ENCODE measurements around the gene PROSER3.
"Not testable (repeated sequence)": the region's sequence is repeated elsewhere in the genome, so short reads cannot be mapped to it uniquely, and the experiment has no call there.

Gene PROSER3

DNA sequence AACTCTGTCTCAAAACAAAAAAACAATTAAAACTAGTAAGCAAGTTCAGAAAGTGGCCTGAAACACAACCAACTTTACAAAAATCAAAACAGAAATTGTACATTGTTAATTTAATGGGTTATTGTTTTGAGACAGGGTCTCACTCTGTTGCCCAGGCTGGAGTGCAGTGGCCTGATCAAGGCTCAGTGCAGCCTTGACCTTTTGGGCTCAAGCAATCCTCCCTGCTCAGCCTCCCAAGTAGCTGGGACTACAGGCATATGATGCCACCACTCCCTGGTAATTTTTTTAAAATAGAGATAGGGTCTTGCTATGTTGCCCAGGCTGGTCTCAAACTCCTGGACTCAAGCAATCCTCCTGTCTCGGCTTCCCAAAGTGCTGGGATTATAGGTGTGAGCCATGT is 37.6 kb downstream of the PROSER3 start:
- not testable (repeated sequence) for DNase-seq

DNA sequence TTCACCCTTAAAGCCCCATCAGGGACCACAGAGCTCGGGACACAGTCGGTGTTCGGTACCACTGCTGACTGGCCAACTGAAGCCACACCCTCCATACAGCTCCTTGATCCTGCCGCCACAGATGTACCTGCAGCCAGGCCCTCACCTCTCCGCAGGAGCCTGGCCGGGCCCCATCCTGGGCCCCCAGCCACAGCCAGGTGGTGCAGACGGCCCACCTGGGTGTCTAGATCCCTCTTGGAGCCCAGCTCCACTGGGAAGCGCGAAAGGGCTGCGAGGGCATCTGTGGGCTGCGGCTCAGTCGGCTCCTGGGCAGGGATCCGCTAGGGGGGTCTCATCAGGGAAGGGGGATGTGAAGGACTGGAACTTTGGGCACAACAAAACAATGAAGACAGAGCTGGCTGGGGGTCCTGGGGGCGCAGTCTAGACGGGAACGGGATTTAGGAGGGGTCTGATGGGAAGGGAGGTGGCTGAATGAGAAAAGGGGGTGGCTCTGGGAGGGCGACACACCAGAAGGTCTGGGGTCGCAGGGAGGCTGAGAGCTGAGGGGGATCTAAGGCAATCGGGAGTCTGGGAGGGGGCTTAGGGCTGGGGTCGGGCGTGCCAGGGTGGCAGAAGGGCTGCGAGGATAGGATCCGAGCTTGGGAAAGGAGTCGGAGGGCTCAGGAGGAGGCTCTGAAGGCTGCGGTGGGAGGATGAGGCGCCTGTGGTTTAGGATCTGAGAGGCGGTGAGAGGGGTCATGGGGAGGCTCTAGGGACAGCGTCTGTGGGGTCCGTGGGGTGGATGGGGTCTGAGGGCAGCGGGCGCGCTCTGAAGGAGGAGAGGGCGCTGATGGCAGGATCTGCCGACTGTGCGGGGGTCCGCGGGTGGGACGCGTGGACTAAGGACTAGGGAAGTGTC is 38.9 kb downstream of the PROSER3 start:
- no peak for DNase-seq

- DNase-seq, result no peak
Observed at GRCh38 chr19:35797663-35798062, 39.7 kb downstream of the PROSER3 start.

GRCh38 chr19:35801828-35802227 is 43.9 kb downstream of the PROSER3 start:
- DNase-seq, result no peak

DNA sequence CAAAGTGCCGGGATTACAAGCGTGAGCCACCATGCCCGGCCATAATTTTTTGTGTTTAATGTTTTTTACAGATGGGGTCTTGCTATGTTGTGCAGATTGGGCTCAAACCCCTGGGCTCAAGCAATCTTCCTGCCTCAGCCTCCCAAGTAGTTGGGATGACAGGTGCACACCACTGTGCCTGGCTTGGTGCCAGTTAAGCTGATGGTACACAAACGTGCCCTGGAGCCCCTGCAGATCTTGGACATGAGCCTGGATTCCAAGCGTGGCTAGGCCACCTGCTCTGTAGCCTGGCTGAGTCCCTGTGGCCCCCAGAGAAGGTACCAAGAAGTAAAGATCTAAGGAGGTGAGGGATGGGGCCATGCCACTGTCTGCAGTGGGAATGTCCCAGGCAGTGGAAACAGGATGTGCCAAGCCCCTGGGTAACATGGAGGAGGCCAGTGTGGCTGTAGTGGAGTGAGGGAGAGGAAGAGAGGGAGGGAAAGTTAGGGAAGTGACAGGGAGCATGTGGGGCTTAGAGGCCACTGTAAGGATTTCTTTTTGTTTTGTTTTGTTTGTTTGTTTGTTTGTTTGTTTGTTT is 47.6 kb downstream of the PROSER3 start:
- DNase-seq, result peak; percentile 56

GRCh38 chr19:35806597-35806996 is 48.6 kb downstream of the PROSER3 start:
- no peak for DNase-seq

DNA sequence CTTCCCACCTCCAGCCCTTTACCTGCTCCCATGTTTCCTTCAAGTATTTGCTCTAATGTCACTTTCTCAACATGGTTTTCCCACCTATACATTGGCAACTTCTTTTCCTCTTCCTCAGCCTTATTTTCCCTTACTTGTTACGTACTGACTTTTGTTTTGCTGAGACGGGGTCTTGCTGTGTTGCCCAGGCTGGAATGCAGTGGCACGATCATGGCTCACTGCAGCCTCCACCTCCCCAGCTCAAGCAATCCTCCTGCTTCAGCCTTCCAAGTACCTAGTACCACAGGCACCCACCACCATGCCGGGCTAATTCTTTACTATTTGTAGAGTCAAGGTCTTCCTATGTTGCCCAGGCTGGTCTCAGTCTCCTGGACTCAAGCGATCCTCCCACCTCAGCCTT is 49.7 kb downstream of the PROSER3 start:
- no peak for DNase-seq

GRCh38 chr19:35811317-35812219 is 53.6 kb downstream of the PROSER3 start:
- no peak for DNase-seq

DNA sequence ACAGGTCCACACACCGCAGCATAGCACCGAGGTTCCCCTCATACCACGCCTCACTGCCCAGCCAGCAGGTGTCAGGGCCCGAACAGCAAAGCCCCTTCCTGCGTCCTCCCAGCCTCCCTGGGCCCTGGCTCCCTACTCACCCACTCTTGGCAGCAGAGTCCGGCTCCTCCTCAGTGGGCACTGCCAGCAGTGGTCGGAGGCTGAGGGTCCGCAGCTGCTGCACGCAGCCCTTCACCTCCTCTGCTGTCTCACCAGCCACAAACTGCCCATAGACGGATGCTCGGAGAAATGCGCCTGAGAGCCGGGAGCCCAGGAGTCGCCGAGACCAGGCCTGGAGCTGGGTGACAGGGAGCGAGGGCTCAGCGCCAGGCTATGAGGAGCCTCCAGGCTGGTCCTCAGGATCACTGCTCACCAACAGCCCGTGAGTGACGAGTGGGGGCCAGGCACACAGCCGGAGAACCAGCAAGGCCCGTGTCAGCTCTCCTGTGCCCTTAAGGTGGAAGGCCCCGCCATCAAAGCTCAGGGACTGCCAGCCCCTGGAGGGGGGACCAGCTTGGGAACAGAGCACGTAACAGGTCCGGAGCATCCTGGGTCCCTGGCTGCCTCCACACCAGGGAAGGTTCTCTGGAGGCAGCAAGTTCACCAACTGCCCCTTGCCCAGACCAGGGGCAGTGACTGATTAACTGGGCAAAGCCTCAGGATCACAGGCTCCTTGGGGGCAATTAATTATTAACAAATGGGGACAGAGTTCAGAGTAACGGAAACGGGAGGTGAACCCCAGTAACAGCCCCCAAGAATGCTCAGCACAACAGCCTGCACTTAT is 54.5 kb downstream of the PROSER3 start, which contains the start of gene PRODH2:
Gene PRODH2 (minus strand): TSS at position 626 of the 823 bp plus-strand sequence. CDS start 40 bp downstream, at position 586.
- DNase-seq, result no peak

- no peak for DNase-seq
Observed at GRCh38 chr19:35813043-35813890, 55.3 kb downstream of the PROSER3 start.

- DNase-seq, result no peak
Observed at GRCh38 chr19:35816262-35816661, 58.3 kb downstream of the PROSER3 start.

DNA sequence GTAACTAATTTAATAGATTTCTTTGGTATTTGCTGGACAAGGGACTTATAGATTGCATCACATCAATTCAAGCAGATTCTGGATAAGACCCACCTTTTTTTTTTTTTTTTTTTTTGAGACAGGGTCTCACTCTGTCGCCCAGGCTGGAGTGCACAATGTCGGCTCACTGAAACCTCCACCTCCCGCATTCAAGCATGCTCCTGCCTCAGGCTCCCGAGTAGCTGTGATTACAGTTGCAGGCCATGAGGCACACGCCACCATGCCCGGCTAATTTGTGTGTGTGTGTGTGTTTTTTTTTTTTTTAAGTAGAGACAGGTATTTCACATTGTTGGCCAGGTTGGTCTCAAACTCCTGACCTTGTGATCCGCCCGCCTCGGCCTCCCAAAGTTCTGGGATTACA is 58.9 kb downstream of the PROSER3 start:
- DNase-seq, result no peak

- no peak for DNase-seq
Observed at GRCh38 chr19:35818445-35818844, 60.5 kb downstream of the PROSER3 start.
